A673 (cell line): ENCODE results near the gene SHLD1. TPM values are rescaled to one million over a fixed set of nuclear protein-coding genes. Genes with fewer than 3 reads are reported as not detected.

Source experiments
- BruUV-seq: library from RNA; stranded (reverse); fragments of 400-500 nt; replicated peaks from 2 replicates; lab custom pipeline; 2021; lab: Mats Ljungman, UMichigan
- CTCF ChIA-PET: fragments of 300-600 bp; sonication (Branson Sonifier 250); formaldehyde crosslinking; loops from one replicate; lab custom pipeline; 2022; ENCODE audit warnings: antibody characterized with exemption; lab: Charles Lee
- POLR2A ChIA-PET: fragments of 300-600 bp; sonication (Branson Sonifier 250); formaldehyde crosslinking; loops from one replicate; lab custom pipeline; 2022; ENCODE audit warnings: antibody characterized with exemption; ENCODE audit not compliant: low non-redundant PET; lab: Charles Lee
- DNase-seq: peaks from one replicate; pipeline ENCODE4 v3.0.0-alpha.2; 2015; ENCODE audit warnings: low spot score
- H3K27ac ChIP-seq: fragments of 200-600 bp; sonication (generic); 2 replicates; pipeline ENCODE4 v1.5.1; 2016; ENCODE audit warnings: mixed run types, low read depth, mild to moderate bottlenecking, mixed read lengths, antibody characterized with exemption, low read length; ENCODE audit not compliant: poor library complexity, severe bottlenecking
- H3K27me3 ChIP-seq: fragments of 200-600 bp; sonication (generic); replicated peaks from 2 replicates; pipeline ENCODE4 v1.6.1; 2017; ENCODE audit warnings: mixed run types, low read depth, mild to moderate bottlenecking, mixed read lengths, antibody characterized with exemption, low read length; ENCODE audit not compliant: insufficient read depth, poor library complexity
- H3K36me3 ChIP-seq: fragments of 200-600 bp; sonication (generic); 2 replicates; pipeline ENCODE4 v1.6.1; 2016; ENCODE audit warnings: mixed run types, mild to moderate bottlenecking, mixed read lengths, antibody characterized with exemption, low read length; ENCODE audit not compliant: insufficient read depth, poor library complexity, severe bottlenecking
- H3K4me1 ChIP-seq: fragments of 200-600 bp; sonication (generic); 2 replicates; pipeline ENCODE4 v1.6.1; 2017; ENCODE audit warnings: mixed run types, mild to moderate bottlenecking, mixed read lengths, antibody characterized with exemption, low read length; ENCODE audit not compliant: insufficient read depth, poor library complexity, severe bottlenecking
- H3K4me3 ChIP-seq: fragments of 200-600 bp; sonication (generic); 2 replicates; pipeline ENCODE4 v1.5.1; 2016; ENCODE audit warnings: low read depth, mixed run types, mild to moderate bottlenecking, mixed read lengths, low read length; ENCODE audit not compliant: poor library complexity, severe bottlenecking
- H3K9me3 ChIP-seq: fragments of 200-600 bp; sonication (generic); 2 replicates; pipeline ENCODE4 v1.6.1; 2016; ENCODE audit warnings: mixed run types, low read depth, mild to moderate bottlenecking, mixed read lengths, antibody characterized with exemption, low read length; ENCODE audit not compliant: poor library complexity, severe bottlenecking
- CTCF ChIP-seq: fragments of 300-800, 200-600 bp; sonication (generic); conservative IDR thresholded peaks from 2 replicates; pipeline ENCODE4 v1.5.1; 2017; ENCODE audit warnings: low read depth, mild to moderate bottlenecking, antibody characterized with exemption, low read length, moderate library complexity, mixed read lengths
- EZH2 ChIP-seq: fragments of 200-600 bp; sonication (generic); IDR thresholded peaks from 2 replicates; pipeline ENCODE4 v1.6.1; 2017; ENCODE audit warnings: borderline replicate concordance, low read depth, mild to moderate bottlenecking, mixed read lengths, antibody characterized with exemption, low read length; ENCODE audit not compliant: poor library complexity, severe bottlenecking
- intact Hi-C: fragments of 100-400 bp; cut with micrococcal nuclease; formaldehyde crosslinking; loops from one replicate; pipeline ENCODE4 v1.10.0; 2022; ENCODE audit not compliant: unreplicated experiment
- total RNA-seq: library from RNA; stranded (reverse); gene quantifications from 2 replicates; pipeline ENCODE4 v1.2.3, GENCODE V29; 2021

Gene SHLD1
- total RNA-seq, 1 experiment from 2014 or later: 5.8 TPM

GRCh38 chr20:5714261-5715041 lies 35.8 kb upstream of the SHLD1 start:
- Histone ChIP-seq H3K4me1 (no peaks in the 10 kb centered on the region), H3K27ac (no peak overlapping the region), H3K9me3 (no peaks in the 10 kb centered on the region), H3K36me3 (no peaks in the 10 kb centered on the region), H3K4me3 (no peak overlapping the region), H3K27me3 (no peaks in the 10 kb centered on the region)
- POLR2A ChIA-PET: no interaction called here
- TF ChIP-seq EZH2 (no peak), CTCF (no peak)
- intact Hi-C loops: no loop called here
- CTCF ChIA-PET: no interaction called here
- DNase-seq: no peak
- BruUV-seq: no TSS peak

- BruUV-seq: no TSS peak
- CTCF ChIA-PET: no interaction called here
- H3K4me3 ChIP-seq: no peak overlapping the region
- DNase-seq: no peak
- intact Hi-C loops: no loop called here
- no peaks in the 10 kb centered on the region for H3K4me1 ChIP-seq
- POLR2A ChIA-PET: no interaction called here
- TF ChIP-seq EZH2 (no peak), CTCF (no peak)
- H3K9me3 ChIP-seq: no peaks in the 10 kb centered on the region
- H3K27ac ChIP-seq: no peak overlapping the region
- no peaks in the 10 kb centered on the region for H3K27me3 ChIP-seq
- H3K36me3 ChIP-seq: no peaks in the 10 kb centered on the region
Measured at GRCh38 chr20:5715071-5715841, 34.9 kb upstream of the SHLD1 start.

DNA sequence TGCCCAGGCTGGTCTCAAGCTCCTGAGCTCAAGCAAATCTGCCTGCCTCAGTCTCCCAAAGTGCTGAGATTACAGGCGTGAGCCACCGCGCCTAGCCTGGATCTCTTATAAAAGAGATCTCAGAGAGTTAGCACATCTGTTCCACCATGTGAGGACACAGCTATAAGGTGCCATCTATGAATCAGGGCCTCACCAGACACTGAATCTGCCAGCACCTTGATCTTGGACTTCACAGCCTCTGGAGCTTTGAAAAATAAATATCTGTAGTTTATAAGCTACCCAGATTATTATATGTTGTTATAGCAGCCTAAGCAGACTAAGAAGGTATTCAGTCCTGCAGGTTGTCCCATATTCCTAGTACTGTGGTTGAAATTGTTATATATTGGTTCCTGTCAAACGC lies 33.2 kb upstream of the SHLD1 start:
- no peak overlapping the region for H3K4me3 ChIP-seq
- no peaks in the 10 kb centered on the region for H3K4me1 ChIP-seq
- no TSS peak for BruUV-seq
- H3K27ac ChIP-seq: no peak overlapping the region
- POLR2A ChIA-PET: no interaction called here
- no peaks in the 10 kb centered on the region for H3K36me3 ChIP-seq
- intact Hi-C loops: no loop called here
- no peak for TF ChIP-seq EZH2
- no peak for TF ChIP-seq CTCF
- DNase-seq: no peak
- H3K27me3 ChIP-seq: no peaks in the 10 kb centered on the region
- CTCF ChIA-PET: no interaction called here
- H3K9me3 ChIP-seq: no peaks in the 10 kb centered on the region
